Activated CD8-positive, alpha-beta memory T cell treated with anti-CD3 and anti-CD28 coated beads, Interleukin-2, amount 10 ng/mL, durations not matched to agents 7 days and 5 days (primary cell): ENCODE measurements around the gene SRP14. TPM values are rescaled to one million over a fixed set of nuclear protein-coding genes. Genes with fewer than 3 reads are reported as not detected.
A peak's percentile ranks its signal among the peaks of the same experiment; 100 is the strongest.

Experiments used
- ATAC-seq: fragments of 150-1000 bp; cut with Tn5 transposase; one replicate; pipeline ENCODE4 v1.10.0; 2021; ENCODE audit warnings: moderate library complexity
- CTCF ChIA-PET: fragments of 350-600 bp; sonication (Branson Sonifier 250); formaldehyde crosslinking; loops from one replicate; lab custom pipeline; 2021; ENCODE audit warnings: antibody characterized with exemption; lab: Charles Lee
- DNase-seq: peaks from one replicate; pipeline ENCODE4 v3.0.0-alpha.2; 2020
- H3K27ac Mint-ChIP-seq: one replicate; pipeline ENCODE4 v1.8.0; 2021; ENCODE audit warnings: mild to moderate bottlenecking, mixed read lengths
- H3K27me3 Mint-ChIP-seq: one replicate; pipeline ENCODE4 v1.8.0; 2021; ENCODE audit warnings: mixed read lengths
- H3K36me3 Mint-ChIP-seq: one replicate; pipeline ENCODE4 v1.8.0; 2021; ENCODE audit warnings: mild to moderate bottlenecking, mixed read lengths
- H3K4me1 Mint-ChIP-seq: one replicate; pipeline ENCODE4 v1.8.0; 2021; ENCODE audit warnings: mixed read lengths
- H3K4me3 Mint-ChIP-seq: one replicate; pipeline ENCODE4 v1.8.0; 2021; ENCODE audit warnings: mild to moderate bottlenecking, moderate library complexity, mixed read lengths
- H3K9me3 Mint-ChIP-seq: one replicate; pipeline ENCODE4 v1.8.0; 2022; ENCODE audit warnings: low read depth, mixed read lengths
- total RNA-seq, 2 experiments: library from RNA; stranded (reverse); gene quantifications; one replicate each; pipeline ENCODE4 v1.2.3, GENCODE V29; 2021

Gene SRP14
- total RNA-seq, 2 experiments from 2014 or later: 150 to 160 TPM

DNA sequence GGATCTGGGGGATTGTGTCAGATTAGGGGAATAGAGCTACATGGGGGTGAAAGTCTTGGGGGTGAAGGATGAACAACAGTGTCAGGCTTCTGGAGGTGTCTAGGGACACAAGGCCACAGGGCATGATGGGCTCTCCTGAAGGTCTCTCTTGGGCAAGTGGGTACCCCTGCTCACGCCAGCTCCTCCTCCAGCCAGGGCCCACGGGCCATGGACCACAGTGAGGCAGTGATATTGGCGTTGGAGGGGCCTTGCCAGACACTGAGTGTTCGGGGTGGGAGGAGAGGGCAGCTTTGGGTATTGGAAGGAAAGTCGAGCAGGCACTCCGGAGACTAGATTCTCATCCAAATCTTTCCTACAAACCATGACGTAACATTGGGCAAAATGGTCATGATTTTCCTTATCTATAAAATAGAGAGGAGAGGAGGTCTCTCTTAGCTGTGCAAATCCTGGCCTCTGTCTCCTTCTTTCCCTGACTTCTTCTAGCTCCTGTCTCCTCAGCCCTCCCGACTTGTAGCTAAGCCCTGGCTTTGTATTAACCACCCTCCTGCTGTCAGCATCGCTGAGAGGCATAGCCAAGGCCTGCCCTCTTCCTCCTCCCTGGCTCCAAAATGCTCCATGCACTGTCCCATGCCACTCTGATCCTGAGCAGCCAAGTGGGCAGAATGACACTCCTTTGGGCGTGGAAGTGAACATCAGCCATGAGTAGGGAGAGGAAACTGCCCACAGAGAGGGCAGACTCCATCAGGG is 24.0 kb upstream of the SRP14 start:
- no peak for ATAC-seq
- DNase-seq: no peak
- CTCF ChIA-PET: interaction anchor here (1.8 to 5.1 kb wide), 4 partner anchors 14 to 43 kb away, joined by 4 to 45 read pairs (median 7); no protein-coding TSS in a partner anchor
- peaks cover 30% of the 10 kb centered on the region for H3K4me1 Mint-ChIP-seq
- H3K36me3 Mint-ChIP-seq: peaks cover 5% of the 10 kb centered on the region
- no peak overlapping the region for H3K27ac Mint-ChIP-seq
- no peaks in the 10 kb centered on the region for H3K9me3 Mint-ChIP-seq
- no peak overlapping the region for H3K4me3 Mint-ChIP-seq
- H3K27me3 Mint-ChIP-seq: no peaks in the 10 kb centered on the region

DNA sequence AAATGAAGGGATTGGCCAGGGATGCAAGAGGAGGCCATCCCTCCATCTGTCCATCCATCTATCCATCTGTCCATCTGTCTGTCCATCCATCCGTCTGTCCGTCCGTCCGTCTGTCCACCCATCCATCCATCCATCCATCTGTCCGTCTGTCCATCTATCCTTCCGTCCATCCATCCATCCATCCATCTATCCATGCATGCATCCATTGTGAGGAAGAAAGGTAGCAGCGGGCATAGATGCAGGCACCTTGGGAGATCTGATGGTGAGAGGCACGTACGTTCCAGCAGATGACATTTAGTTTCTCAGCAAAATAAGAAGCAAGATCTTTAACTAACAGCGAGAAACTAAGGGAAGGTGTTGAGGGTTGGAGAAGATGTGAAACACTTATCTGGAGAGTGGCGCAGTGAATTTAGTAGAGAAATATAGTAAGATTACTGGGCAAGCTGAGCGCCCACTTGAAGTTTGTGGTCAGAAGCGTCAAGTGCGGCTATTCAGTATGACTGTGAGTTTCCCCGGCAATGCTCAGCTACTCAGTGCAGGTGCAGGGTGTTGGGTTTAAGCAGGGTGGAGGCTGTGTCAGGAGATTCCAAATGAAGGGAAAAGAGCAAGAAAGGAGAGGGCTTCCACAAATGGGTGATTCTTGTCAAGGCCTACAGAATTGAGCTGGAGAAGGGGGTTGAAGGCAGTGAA is 22.4 kb upstream of the SRP14 start:
- CTCF ChIA-PET: interaction anchor here (0.8 to 5.1 kb wide), 9 partner anchors 12 to 283 kb away, joined by 3 to 45 read pairs (median 3); no protein-coding TSS in a partner anchor
- Mint-ChIP-seq H3K4me3 (no peak overlapping the region), H3K36me3 (peaks cover 10% of the 10 kb centered on the region), H3K9me3 (no peaks in the 10 kb centered on the region), H3K4me1 (peaks cover 35% of the 10 kb centered on the region), H3K27me3 (no peaks in the 10 kb centered on the region), H3K27ac (no peak overlapping the region)
- peak; percentile 95 for ATAC-seq
- peak; percentile 86 for DNase-seq

DNA sequence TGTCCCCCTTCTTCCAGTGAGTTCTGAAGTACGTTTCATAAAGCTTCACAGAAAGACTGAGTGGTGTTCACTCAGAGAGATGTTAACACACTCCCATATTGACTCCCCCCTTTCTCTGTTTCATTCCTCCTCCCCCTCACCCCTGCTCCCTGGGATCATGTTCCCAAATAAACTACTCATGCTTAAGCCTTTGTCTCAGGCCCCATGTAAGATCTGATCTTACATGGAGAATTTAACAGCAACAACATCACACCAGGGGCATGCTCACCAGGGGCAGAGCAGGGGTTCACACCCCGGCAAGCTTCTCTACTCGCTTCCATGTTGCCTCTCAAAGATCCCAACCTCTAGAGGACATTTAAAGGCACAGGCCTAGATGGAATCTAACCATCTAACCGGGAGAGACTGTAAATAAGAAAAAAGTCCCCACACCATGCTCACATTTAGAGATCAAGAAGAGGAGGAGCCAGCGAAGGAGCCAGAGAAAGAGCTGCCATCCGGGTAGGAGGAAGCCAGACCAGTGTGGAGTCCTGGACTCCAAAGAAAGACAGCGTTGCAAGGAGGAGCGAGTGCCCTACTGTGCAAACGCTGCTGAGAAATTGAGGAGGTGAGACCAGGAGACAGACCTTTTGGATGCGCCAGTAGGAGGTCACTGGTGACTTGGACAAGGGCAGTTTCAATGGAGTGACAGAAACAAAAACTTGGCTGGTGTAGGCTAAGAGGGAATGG is 21.4 kb upstream of the SRP14 start:
- DNase-seq: no peak

DNA sequence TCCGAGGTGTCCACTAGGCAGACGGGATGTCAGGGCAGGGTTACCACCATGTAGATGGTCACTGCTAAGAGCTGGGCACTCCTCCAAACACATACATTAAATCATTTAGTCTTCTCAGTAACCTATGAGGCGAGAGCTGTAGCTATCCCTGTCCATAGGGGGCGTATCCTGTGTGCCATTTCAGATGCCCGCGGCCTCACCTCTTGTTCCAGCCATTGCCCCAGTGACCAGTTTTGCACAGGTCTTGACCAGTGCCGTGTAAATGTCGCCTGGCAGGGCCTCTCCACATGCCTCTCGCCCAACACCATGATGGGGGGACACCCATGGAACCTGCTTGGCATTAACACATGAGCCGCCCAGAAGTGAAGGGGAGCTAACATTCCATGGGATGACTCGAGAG is 20.8 kb upstream of the SRP14 start:
- H3K27me3 Mint-ChIP-seq: no peaks in the 10 kb centered on the region
- H3K36me3 Mint-ChIP-seq: peaks cover 9% of the 10 kb centered on the region
- H3K4me1 Mint-ChIP-seq: peaks cover 43% of the 10 kb centered on the region
- DNase-seq (no peak), ATAC-seq (no peak)
- H3K4me3 Mint-ChIP-seq: no peak overlapping the region
- H3K9me3 Mint-ChIP-seq: no peaks in the 10 kb centered on the region
- CTCF ChIA-PET: interaction anchor here (1.0 to 5.1 kb wide), 5 partner anchors 11 to 46 kb away, joined by 3 to 45 read pairs (median 4); no protein-coding TSS in a partner anchor
- H3K27ac Mint-ChIP-seq: no peak overlapping the region

More for the DNA sequence above, 21.4 kb upstream of the SRP14 start:
- Mint-ChIP-seq H3K4me3 (no peak overlapping the region), H3K36me3 (peaks cover 10% of the 10 kb centered on the region), H3K9me3 (no peaks in the 10 kb centered on the region), H3K27ac (no peak overlapping the region), H3K4me1 (peaks cover 41% of the 10 kb centered on the region), H3K27me3 (no peaks in the 10 kb centered on the region)
- ATAC-seq: no peak
- CTCF ChIA-PET: interaction anchor here (1.1 to 5.1 kb wide), 5 partner anchors 11 to 214 kb away, joined by 3 to 45 read pairs (median 4); no protein-coding TSS in a partner anchor

DNA sequence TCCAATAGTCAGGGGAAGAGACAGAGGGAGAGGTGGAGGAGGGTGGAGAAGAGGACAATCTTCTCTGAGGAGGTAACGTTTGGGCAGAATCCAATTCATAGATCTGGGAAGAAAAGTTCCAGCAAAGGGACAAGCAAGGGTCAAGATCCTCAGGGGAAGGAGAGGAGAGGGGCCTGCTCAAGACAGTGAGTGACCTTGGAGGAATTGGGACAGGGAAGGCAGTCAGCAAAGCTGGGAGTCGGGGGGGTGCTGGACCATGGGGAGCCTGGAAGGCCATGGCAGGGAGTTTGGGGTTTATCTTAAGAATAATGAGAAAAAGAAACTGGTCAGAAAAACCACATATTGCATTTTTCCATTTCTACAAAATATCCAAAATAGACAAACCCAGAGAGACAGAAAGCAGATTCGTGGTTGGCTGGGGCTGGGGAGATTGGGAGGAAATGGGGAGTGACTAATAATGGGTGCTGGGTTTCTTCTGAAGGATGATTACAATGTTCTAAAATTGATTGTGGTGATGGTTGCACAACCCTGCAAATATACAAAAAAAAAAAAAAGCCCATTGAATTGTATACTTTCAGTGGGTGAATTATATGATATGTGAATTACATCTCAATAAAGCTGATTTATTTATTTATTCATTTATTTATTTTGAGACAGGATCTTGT is 19.6 kb upstream of the SRP14 start:
- peaks cover 44% of the 10 kb centered on the region for H3K4me1 Mint-ChIP-seq
- H3K9me3 Mint-ChIP-seq: no peaks in the 10 kb centered on the region
- DNase-seq (no peak), ATAC-seq (peak; percentile 29)
- CTCF ChIA-PET: interaction anchor here (0.7 to 5.1 kb wide), 4 partner anchors 11 to 47 kb away, joined by 3 to 45 read pairs (median 4); no protein-coding TSS in a partner anchor
- H3K4me3 Mint-ChIP-seq: no peak overlapping the region
- peak overlapping the region; percentile 21 for H3K27ac Mint-ChIP-seq
- H3K27me3 Mint-ChIP-seq: peaks cover 1% of the 10 kb centered on the region
- H3K36me3 Mint-ChIP-seq: peaks cover 8% of the 10 kb centered on the region

DNA sequence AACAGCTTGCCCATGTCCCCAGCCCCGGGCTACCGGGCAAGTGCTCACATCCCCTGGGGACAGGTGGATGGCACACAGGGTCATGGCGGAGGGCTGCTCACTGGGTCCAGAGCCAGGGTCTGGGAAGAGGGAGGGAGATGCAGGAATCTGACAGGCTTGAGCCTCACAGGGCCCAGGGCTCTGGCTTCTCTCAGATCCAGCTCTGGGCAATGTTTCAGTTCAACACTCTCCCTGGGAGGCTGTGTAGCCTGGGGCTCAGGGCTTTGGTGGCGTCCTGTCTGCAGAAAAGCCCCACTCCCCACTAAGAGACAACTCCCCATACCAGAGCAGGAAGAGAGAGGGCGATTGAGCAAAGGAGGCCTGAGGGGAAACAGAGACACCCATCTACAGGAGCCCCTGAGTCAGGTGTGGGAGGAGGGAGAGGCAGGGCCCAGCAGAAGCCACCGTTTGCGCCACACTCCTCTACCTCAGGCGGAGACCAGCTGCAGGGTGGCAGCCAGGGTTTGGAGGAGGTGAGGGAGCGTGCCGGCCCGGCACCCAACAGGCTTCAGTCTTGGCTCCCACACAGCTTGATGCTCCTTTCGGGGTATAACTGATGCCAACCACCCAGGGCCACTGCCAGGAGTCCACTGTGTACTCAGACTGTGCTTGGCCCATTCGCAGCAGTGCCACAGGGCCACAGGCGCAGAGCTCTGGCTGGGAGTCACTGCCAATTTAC is 16.8 kb upstream of the SRP14 start:
- H3K27ac Mint-ChIP-seq: no peak overlapping the region
- no peak overlapping the region for H3K4me3 Mint-ChIP-seq
- no peaks in the 10 kb centered on the region for H3K9me3 Mint-ChIP-seq
- ATAC-seq: no peak
- peaks cover 5% of the 10 kb centered on the region for H3K27me3 Mint-ChIP-seq
- CTCF ChIA-PET: interaction anchor here (1.2 to 5.1 kb wide), 4 partner anchors 10 to 51 kb away, joined by 3 to 37 read pairs (median 7); no protein-coding TSS in a partner anchor
- peaks cover 8% of the 10 kb centered on the region for H3K36me3 Mint-ChIP-seq
- H3K4me1 Mint-ChIP-seq: peaks cover 51% of the 10 kb centered on the region
- DNase-seq: no peak

DNA sequence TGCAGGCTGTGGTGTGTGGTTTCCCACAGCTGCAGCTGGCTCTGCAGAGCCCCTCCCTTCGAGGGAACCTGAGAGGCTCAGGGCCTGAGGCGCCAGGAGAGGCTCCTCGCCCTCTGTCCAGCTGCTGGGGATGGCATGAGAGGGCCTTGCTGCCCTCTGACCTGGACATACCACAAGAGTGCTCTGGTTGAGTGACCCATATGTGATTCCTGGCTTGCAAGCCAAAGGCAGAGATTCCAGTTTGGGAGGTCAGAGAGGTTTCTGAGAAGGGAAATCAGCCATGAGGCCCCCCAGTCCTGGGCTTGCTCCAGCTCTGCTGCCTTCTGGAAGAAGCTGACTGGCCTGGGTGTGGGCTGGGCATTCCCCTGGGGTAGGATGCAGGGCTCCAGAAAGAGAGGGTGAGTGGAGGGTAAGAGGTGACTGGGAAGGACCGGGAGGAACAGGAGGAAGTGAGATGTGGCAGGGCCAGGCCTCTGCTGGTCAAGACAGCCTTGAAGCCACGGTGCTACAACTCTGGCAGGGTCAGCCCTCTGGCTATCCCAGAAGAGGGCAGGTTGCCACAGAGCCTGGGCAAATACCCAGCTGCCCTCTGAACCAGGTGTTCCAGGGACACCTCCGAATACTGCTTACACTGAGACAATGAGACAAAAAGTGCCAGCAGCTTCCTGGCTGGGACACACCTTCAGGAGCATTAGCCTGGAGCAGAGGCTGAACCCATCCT is 16.0 kb upstream of the SRP14 start:
- DNase-seq (peak; percentile 70), ATAC-seq (no peak)
- no peaks in the 10 kb centered on the region for H3K9me3 Mint-ChIP-seq
- peaks cover 53% of the 10 kb centered on the region for H3K4me1 Mint-ChIP-seq
- H3K27me3 Mint-ChIP-seq: peaks cover 5% of the 10 kb centered on the region
- peaks cover 7% of the 10 kb centered on the region for H3K36me3 Mint-ChIP-seq
- CTCF ChIA-PET: interaction anchor here (1.2 to 5.1 kb wide), 7 partner anchors 9 to 162 kb away, joined by 3 to 37 read pairs (median 3); no protein-coding TSS in a partner anchor
- peak overlapping the region; percentile 63 for H3K27ac Mint-ChIP-seq
- H3K4me3 Mint-ChIP-seq: no peak overlapping the region

DNA sequence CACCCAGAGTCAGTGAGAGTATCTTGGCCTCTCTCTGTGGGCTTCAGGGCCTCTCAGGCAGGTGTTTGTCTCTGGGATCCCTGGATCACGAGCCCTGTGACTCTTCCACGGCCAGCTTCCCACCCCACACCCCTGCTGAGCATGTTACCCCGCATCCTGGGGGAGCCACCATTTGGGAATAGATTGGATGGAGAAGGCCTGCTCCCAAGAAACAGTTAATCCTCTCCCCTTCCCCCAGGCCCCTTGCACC is 15.5 kb upstream of the SRP14 start:
- peaks cover 52% of the 10 kb centered on the region for H3K4me1 Mint-ChIP-seq
- CTCF ChIA-PET: interaction anchor here (0.9 to 5.1 kb wide), 8 partner anchors 9 to 255 kb away, joined by 3 to 37 read pairs (median 4); no protein-coding TSS in a partner anchor
- peaks cover 8% of the 10 kb centered on the region for H3K36me3 Mint-ChIP-seq
- no peak overlapping the region for H3K4me3 Mint-ChIP-seq
- no peaks in the 10 kb centered on the region for H3K9me3 Mint-ChIP-seq
- no peak overlapping the region for H3K27ac Mint-ChIP-seq
- DNase-seq (no peak), ATAC-seq (no peak)
- peaks cover 5% of the 10 kb centered on the region for H3K27me3 Mint-ChIP-seq

DNA sequence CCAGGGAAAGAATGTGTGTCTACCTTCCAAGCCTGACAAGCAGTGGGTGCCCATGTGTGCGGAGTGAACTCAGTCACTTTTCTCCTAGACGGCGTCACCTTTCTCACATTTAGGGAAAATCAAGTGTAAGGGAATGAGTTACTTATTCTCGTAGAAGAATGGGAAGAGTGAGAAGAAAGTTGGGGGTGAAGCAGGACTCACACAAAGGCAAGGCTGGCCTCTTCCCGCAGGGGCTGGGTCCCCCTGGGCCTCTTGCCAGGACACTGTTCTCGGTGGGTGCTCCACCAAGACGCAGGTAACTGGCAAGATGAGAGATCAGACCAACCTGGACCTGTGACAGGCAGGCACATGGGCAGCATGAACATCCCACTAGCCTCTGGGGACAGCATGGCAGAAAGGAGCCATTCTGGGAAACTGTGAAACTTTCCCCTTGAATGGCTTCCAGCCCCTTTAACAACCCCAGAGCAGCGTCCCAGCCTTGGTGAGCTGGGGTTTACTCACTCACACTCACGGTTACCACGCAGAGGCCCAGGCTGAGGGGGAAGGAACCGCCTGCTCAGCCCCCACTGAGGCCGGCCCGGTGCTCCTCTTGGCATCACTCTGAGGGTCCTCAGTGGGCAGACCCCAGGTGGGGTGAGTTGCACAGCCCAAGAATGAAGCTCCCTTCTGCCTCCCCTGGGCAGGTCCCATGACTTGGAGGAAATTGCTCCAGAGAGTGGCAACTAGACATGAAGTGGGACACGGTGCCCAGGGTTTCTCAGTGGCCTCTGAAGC is 15.0 kb upstream of the SRP14 start:
- peaks cover 5% of the 10 kb centered on the region for H3K27me3 Mint-ChIP-seq
- H3K4me1 Mint-ChIP-seq: peaks cover 55% of the 10 kb centered on the region
- no peaks in the 10 kb centered on the region for H3K9me3 Mint-ChIP-seq
- no peak overlapping the region for H3K4me3 Mint-ChIP-seq
- H3K27ac Mint-ChIP-seq: no peak overlapping the region
- no peak for ATAC-seq
- H3K36me3 Mint-ChIP-seq: peaks cover 13% of the 10 kb centered on the region
- peak; percentile 36 for DNase-seq
- CTCF ChIA-PET: interaction anchor here (0.6 to 5.1 kb wide), 9 partner anchors 8 to 270 kb away, joined by 3 to 37 read pairs (median 3); no protein-coding TSS in a partner anchor

DNA sequence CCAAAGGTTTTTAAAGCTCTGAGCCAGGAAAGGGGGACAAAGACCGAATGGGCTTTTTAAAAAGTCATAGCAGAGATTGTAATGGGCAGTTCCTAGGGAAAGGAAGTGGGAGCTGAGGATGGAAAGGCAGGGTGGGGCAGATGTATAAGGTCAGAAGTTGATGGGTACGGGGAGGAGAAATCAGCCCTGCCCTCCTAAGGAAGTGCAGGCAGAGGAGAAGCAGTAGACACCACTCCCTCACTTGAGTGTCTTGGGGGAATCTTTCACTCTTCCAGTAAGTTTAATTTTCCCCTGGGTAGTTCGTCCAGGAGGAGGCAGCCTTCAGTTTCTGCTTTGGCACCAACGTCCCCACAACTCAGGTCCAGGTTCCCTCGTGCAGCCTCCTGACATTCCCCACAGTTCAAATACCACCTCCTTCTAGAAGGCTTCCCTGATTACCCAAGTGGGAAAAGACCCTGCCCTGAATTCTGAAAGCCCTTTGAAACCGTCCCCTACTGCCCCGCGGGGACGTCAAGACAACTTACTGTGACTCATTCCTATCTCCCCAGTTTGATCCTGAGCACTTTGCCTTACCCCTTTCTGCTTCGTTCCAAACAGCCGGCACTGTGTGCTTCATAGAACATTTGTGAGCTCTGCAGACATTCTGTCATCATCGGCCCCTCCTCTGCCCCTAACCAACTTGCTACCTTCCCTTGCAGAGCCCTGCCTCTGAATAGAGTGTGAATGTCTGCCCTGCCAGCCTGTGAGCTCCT is 14.3 kb upstream of the SRP14 start:
- no peak overlapping the region for H3K4me3 Mint-ChIP-seq
- H3K27me3 Mint-ChIP-seq: peaks cover 5% of the 10 kb centered on the region
- DNase-seq (peak; percentile 8), ATAC-seq (no peak)
- CTCF ChIA-PET: interaction anchor here (0.9 to 5.1 kb wide), 4 partner anchors 8 to 257 kb away, joined by 3 to 37 read pairs (median 8); no protein-coding TSS in a partner anchor
- no peak overlapping the region for H3K27ac Mint-ChIP-seq
- no peaks in the 10 kb centered on the region for H3K9me3 Mint-ChIP-seq
- peaks cover 14% of the 10 kb centered on the region for H3K36me3 Mint-ChIP-seq
- peaks cover 55% of the 10 kb centered on the region for H3K4me1 Mint-ChIP-seq
